Panc1 (cell line): ENCODE results near the gene ACP2. TPM values are rescaled to one million over a fixed set of nuclear protein-coding genes. Genes with fewer than 3 reads are reported as not detected.

Source experiments
- ATAC-seq: fragments of 200-7000 bp; cut with Tn5 transposase; 2 replicates; pipeline ENCODE4 v1.9.1; 2020; ENCODE audit warnings: mild to moderate bottlenecking, moderate library complexity
- BruUV-seq: library from RNA; stranded (reverse); fragments of 400-500 nt; replicated peaks from 2 replicates; lab custom pipeline; 2021; lab: Mats Ljungman, UMichigan
- CTCF ChIA-PET: fragments of 300-600 bp; sonication (Branson Sonifier 250); formaldehyde crosslinking; loops from one replicate; lab custom pipeline; 2022; ENCODE audit warnings: antibody characterized with exemption; lab: Charles Lee
- POLR2A ChIA-PET: fragments of 300-600 bp; sonication (Branson Sonifier 250); formaldehyde crosslinking; loops from one replicate; lab custom pipeline; 2022; ENCODE audit warnings: antibody characterized with exemption; lab: Charles Lee
- DNase-seq: peaks from one replicate; pipeline ENCODE4 v3.0.0-alpha.2; 2010; ENCODE audit warnings: low read depth, low spot score
- H3K27ac ChIP-seq: 2 replicates; pipeline ENCODE4 v1.5.1; 2011; ENCODE audit warnings: mild to moderate bottlenecking, low read length, inconsistent platforms
- H3K27me3 ChIP-seq: fragments of 200-500 bp; sonication (Bioruptor generic); 2 replicates; pipeline ENCODE4 v1.6.0; 2014; ENCODE audit warnings: low read length, inconsistent platforms; ENCODE audit not compliant: control insufficient read depth, insufficient read depth
- H3K36me3 ChIP-seq: fragments of 200-500 bp; sonication (Bioruptor generic); 2 replicates; pipeline ENCODE4 v1.5.1; 2014; ENCODE audit warnings: inconsistent platforms, mild to moderate bottlenecking, low read length, moderate library complexity; ENCODE audit not compliant: control insufficient read depth, insufficient read depth
- H3K4me1 ChIP-seq: 2 replicates; pipeline ENCODE4 v1.5.1; 2011; ENCODE audit warnings: inconsistent platforms, mild to moderate bottlenecking, low read length, moderate library complexity; ENCODE audit not compliant: control insufficient read depth, insufficient read depth
- H3K4me3 ChIP-seq, 2 experiments: 2 replicates each; pipeline ENCODE4 v1.5.1; 2011 to 2012; ENCODE audit warnings: low read depth in 2 of 2, low read length in 2 of 2, mild to moderate bottlenecking in 2 of 2, inconsistent platforms in 1 of 2, moderate library complexity in 1 of 2
- H3K9me3 ChIP-seq: fragments of 200-500 bp; sonication (Bioruptor generic); 2 replicates; pipeline ENCODE4 v1.5.1; 2014; ENCODE audit warnings: low read depth, mild to moderate bottlenecking, inconsistent platforms, low read length, moderate library complexity; ENCODE audit not compliant: control insufficient read depth, insufficient read depth
- POLR2AphosphoS5 ChIP-seq: IDR thresholded peaks from 2 replicates; pipeline ENCODE4 v1.6.1; 2012; ENCODE audit warnings: mild to moderate bottlenecking, low read depth, low read length, moderate library complexity
- SIN3A ChIP-seq: IDR thresholded peaks from 2 replicates; pipeline ENCODE4 v1.6.1; 2012; ENCODE audit warnings: low read depth, mild to moderate bottlenecking, low read length, moderate library complexity, borderline replicate concordance; ENCODE audit not compliant: insufficient read depth
- TCF7L2 ChIP-seq: IDR thresholded peaks from 2 replicates; pipeline ENCODE4 v1.6.1; 2011; ENCODE audit warnings: mild to moderate bottlenecking, low read depth, low read length, inconsistent platforms
- in situ Hi-C: cut with HindIII; loops from 2 replicates; pipeline ENCODE4 v1.10.0; 2016; ENCODE audit warnings: low sequenced_read_pairs, low pct_unique_long_range_greater_than_20kb
- intact Hi-C: fragments of 100-400 bp; cut with micrococcal nuclease; formaldehyde crosslinking; loops from one replicate; pipeline ENCODE4 v1.10.0; 2022; ENCODE audit not compliant: unreplicated experiment
- total RNA-seq: library from RNA; stranded (reverse); gene quantifications from one replicate; pipeline ENCODE4 v1.2.1, GENCODE V29; 2021; ENCODE audit not compliant: unreplicated experiment
- TF ChIP-seq, protein P1 (sequence below), 2 experiments: IDR thresholded peaks; 2 replicates each; pipeline ENCODE4 v1.6.1; 2011 to 2012; ENCODE audit warnings: low read depth in 2 of 2, control low read depth in 1 of 2, low read length in 1 of 2, mild to moderate bottlenecking in 1 of 2, moderate library complexity in 1 of 2; ENCODE audit not compliant: insufficient read depth in 1 of 2
- TF ChIP-seq, protein P2 (sequence below): fragments of 450-650 bp; IDR thresholded peaks from 2 replicates; pipeline ENCODE4 v1.5.1; 2017; ENCODE audit warnings: mild to moderate bottlenecking

The ACP2 gene
- total RNA-seq, 1 experiment from 2014 or later = 28.4 TPM

DNA sequence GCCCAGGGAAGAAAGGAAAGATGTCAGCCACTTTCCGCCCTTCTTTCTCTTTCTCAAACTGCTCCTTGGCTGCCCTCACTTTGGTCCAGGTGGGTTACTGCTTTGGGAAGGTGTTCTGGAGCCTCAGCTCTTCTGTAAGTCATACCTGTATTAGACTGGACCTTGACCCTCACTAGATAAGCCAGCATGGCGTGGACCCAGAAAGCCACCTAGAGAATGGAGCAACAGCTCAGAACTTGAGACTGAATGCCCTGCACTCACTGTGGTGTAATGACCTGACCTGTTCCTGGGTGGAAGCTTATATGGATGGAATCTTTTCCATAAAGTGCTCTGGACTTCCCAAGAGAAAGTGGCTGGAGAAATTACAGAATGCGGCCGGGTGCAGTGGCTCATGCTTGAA lies 15.6 kb downstream of the ACP2 start:
- no peak for ATAC-seq

DNA sequence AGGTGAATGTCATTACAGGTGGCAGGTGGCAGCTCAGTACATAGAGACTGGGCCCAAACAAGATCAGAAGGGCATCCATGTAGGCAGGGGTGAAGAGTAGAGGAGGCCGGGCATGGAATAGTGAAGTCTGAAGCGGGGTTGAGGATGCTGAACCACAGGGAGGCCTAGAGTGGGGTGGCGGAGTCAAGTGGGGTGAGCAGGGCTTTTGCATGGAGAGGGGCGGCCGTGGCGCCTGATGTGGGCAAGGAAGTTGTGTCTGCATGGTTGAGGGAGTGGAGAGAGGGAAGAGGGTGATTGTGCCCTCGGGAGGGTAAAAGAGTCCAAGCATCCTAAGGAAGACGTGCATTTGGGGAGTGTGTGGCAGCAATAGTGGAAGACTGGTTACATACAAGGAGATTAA lies 19.5 kb downstream of the ACP2 start:
- BruUV-seq = no TSS peak
- DNase-seq (no peak), ATAC-seq (no peak)
- in situ Hi-C loops (no loop called here), intact Hi-C loops (no loop called here)
- Histone ChIP-seq H3K27me3 (no peaks in the 10 kb centered on the region), H3K27ac (no peak overlapping the region), H3K9me3 (no peaks in the 10 kb centered on the region), H3K4me3 (no peak overlapping the region), H3K36me3 (no peaks in the 10 kb centered on the region), H3K4me1 (peaks cover 6% of the 10 kb centered on the region; the same call in 1 of the 2 replicates)
- TF ChIP-seq SIN3A = no peak
- TF ChIP-seq, protein P1, sequence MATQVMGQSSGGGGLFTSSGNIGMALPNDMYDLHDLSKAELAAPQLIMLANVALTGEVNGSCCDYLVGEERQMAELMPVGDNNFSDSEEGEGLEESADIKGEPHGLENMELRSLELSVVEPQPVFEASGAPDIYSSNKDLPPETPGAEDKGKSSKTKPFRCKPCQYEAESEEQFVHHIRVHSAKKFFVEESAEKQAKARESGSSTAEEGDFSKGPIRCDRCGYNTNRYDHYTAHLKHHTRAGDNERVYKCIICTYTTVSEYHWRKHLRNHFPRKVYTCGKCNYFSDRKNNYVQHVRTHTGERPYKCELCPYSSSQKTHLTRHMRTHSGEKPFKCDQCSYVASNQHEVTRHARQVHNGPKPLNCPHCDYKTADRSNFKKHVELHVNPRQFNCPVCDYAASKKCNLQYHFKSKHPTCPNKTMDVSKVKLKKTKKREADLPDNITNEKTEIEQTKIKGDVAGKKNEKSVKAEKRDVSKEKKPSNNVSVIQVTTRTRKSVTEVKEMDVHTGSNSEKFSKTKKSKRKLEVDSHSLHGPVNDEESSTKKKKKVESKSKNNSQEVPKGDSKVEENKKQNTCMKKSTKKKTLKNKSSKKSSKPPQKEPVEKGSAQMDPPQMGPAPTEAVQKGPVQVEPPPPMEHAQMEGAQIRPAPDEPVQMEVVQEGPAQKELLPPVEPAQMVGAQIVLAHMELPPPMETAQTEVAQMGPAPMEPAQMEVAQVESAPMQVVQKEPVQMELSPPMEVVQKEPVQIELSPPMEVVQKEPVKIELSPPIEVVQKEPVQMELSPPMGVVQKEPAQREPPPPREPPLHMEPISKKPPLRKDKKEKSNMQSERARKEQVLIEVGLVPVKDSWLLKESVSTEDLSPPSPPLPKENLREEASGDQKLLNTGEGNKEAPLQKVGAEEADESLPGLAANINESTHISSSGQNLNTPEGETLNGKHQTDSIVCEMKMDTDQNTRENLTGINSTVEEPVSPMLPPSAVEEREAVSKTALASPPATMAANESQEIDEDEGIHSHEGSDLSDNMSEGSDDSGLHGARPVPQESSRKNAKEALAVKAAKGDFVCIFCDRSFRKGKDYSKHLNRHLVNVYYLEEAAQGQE (IDR thresholded peaks at IDR 0.05; ENCODE audit: insufficient read depth in 1 of 2, low read depth in 2 of 2, low read length in 1 of 2) = no peak
- no peak for TF ChIP-seq POLR2AphosphoS5
- POLR2A ChIA-PET = no interaction called here
- CTCF ChIA-PET = no interaction called here

More for the DNA sequence above, 15.6 kb downstream of the ACP2 start:
- Histone ChIP-seq H3K36me3 (no peaks in the 10 kb centered on the region), H3K4me3 (no peak overlapping the region), H3K27ac (peak overlapping the region; percentile 83), H3K4me1 (peaks cover 20% of the 10 kb centered on the region), H3K27me3 (no peaks in the 10 kb centered on the region), H3K9me3 (no peaks in the 10 kb centered on the region)
- intact Hi-C loops (no loop called here), in situ Hi-C loops (no loop called here)
- DNase-seq = no peak
- ChIA-PET CTCF (interaction anchor here (0.7 to 1.5 kb wide), 2 partner anchors 55 to 122 kb away, joined by 3 to 5 read pairs; no protein-coding TSS in a partner anchor), POLR2A (no interaction called here)
- BruUV-seq = no TSS peak
- TF ChIP-seq, protein P1 (IDR thresholded peaks at IDR 0.05; ENCODE audit: insufficient read depth in 1 of 2, low read depth in 2 of 2, low read length in 1 of 2) = no peak
- TF ChIP-seq SIN3A (no peak), POLR2AphosphoS5 (no peak), TCF7L2 (no peak)
- TF ChIP-seq, protein P2, sequence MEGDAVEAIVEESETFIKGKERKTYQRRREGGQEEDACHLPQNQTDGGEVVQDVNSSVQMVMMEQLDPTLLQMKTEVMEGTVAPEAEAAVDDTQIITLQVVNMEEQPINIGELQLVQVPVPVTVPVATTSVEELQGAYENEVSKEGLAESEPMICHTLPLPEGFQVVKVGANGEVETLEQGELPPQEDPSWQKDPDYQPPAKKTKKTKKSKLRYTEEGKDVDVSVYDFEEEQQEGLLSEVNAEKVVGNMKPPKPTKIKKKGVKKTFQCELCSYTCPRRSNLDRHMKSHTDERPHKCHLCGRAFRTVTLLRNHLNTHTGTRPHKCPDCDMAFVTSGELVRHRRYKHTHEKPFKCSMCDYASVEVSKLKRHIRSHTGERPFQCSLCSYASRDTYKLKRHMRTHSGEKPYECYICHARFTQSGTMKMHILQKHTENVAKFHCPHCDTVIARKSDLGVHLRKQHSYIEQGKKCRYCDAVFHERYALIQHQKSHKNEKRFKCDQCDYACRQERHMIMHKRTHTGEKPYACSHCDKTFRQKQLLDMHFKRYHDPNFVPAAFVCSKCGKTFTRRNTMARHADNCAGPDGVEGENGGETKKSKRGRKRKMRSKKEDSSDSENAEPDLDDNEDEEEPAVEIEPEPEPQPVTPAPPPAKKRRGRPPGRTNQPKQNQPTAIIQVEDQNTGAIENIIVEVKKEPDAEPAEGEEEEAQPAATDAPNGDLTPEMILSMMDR = no peak
